ENCODE results near the gene UBLCP1. TPM values are rescaled to one million over a fixed set of nuclear protein-coding genes. Genes with fewer than 3 reads are reported as not detected.

UBLCP1 gene
- total and polyA plus RNA-seq, 2 of the 13 experiments (the other 11 are each of a cell fraction or from before 2014, with no cell fraction given) = 6.5 to 12.6 TPM

- TF ChIP-seq TIGD3 (CRISPR knock-in tag; IDR thresholded peaks at IDR 0.05; ENCODE audit: borderline replicate concordance) (no peak), STAT5B (CRISPR knock-in tag; IDR thresholded peaks at IDR 0.05) (no peak), KLF11 (CRISPR knock-in tag; IDR thresholded peaks at IDR 0.05) (no peak), PLSCR1 (CRISPR knock-in tag; IDR thresholded peaks at IDR 0.05; ENCODE audit: borderline replicate concordance) (no peak), ESRRA (CRISPR knock-in tag; IDR thresholded peaks at IDR 0.05; ENCODE audit: low read depth) (peak; percentile 46; the same call in 1 of the 2 replicates), ZNF557 (CRISPR knock-in tag; IDR thresholded peaks at IDR 0.05) (no peak), JARID2 (CRISPR knock-in tag; IDR thresholded peaks at IDR 0.05; ENCODE audit: insufficient replicate concordance) (no peak), ZNF496 (CRISPR knock-in tag; IDR thresholded peaks at IDR 0.05; ENCODE audit: insufficient replicate concordance) (no peak), RBM22 (optimal IDR thresholded peaks at IDR 0.05; ENCODE audit: low read length) (no peak), ZNF619 (CRISPR knock-in tag; IDR thresholded peaks at IDR 0.05) (peak; percentile 74; the same call in 1 of the 2 replicates), ZEB1 (IDR thresholded peaks at IDR 0.05; ENCODE audit: insufficient replicate concordance, low read depth) (no peak), PRDM10 (CRISPR knock-in tag; IDR thresholded peaks at IDR 0.05; ENCODE audit: low read depth) (0 out of 2 replicates have a peak, but pooled peaks have one; percentile 33), HNRNPL (IDR thresholded peaks at IDR 0.05; ENCODE audit: low read depth, low read length) (no peak), ZNF329 (CRISPR knock-in tag; IDR thresholded peaks at IDR 0.05; ENCODE audit: low read depth) (peak; percentile 50; the same call in 1 of the 2 replicates), ZNF143 (CRISPR knock-in tag; IDR thresholded peaks at IDR 0.05) (no peak), ZNF616 (CRISPR knock-in tag; IDR thresholded peaks at IDR 0.05; ENCODE audit: low read depth) (no peak), POLR2AphosphoS2 (IDR thresholded peaks at IDR 0.05; ENCODE audit: low read depth, low read length) (no peak), TARDBP (CRISPR knock-in tag; IDR thresholded peaks at IDR 0.05) (no peak), ZNF367 (CRISPR knock-in tag; IDR thresholded peaks at IDR 0.05; ENCODE audit: borderline replicate concordance) (no peak), HES4 (CRISPR knock-in tag; IDR thresholded peaks at IDR 0.05; ENCODE audit: borderline replicate concordance) (no peak), ATM (IDR thresholded peaks at IDR 0.05; ENCODE audit: borderline replicate concordance) (no peak), ZNF513 (CRISPR knock-in tag; conservative IDR thresholded peaks at IDR 0.05) (no peak), FOXM1 (CRISPR knock-in tag; IDR thresholded peaks at IDR 0.05) (no peak)
Measured at GRCh38 chr5:159262859-159263568, at the start of gene UBLCP1 (continued).
